ENCODE data around the gene ST6GAL2. TPM values are rescaled to one million over a fixed set of nuclear protein-coding genes. Genes with fewer than 3 reads are reported as not detected.

ST6GAL2 gene
- total and polyA plus RNA-seq, 9 of the 15 experiments (the other 6 are each of a cell fraction or from before 2014, with no cell fraction given) = not detected

DNA sequence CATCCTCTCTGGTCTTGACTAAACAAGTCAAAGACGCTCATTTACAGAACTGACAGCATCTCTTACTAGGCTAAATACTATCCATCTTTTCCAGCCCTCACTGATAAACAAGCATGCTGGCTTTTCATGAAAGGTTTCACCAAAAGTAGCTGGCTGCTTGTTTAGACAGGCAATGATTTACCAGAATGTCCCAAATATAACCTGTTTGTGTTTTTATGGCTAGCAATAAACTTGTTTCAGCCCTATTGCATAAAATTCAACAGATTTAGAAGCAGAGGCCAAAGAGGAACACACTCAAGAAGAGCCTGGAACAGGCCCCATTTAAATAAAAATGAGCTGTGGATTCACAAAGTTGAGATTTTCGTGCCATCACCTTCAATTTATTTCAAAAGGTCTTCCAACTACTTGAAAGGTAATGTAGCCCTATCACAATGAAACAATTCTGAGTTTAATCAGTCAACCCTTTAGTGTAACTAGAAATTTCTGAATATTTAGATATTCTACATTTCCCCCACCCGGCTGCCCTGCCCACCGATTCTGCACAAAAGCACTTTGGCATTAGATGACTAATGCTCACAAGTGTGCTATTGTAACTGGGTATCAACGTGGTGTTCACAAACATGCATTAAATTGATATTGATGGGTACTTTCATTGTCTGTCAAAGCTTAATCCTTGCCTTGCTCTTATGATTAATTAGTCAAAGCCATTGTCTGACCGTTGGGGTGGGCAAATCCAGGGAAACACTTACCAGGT is 54.0 kb downstream of the ST6GAL2 start:
- CTCF ChIA-PET (ENCODE audit: low intra/inter-chr PET ratio) = no interaction called here
- Histone ChIP-seq H3K27ac (ENCODE audit: extremely low read depth, low read depth, low read length) (no peak overlapping the region), H3K9me1 (ENCODE audit: control insufficient read depth, insufficient read depth, low read length) (no peaks in the 10 kb centered on the region), H3K9ac (ENCODE audit: insufficient read depth in 1 of 2, low read depth in 2 of 2, low read length in 2 of 2) (no peak overlapping the region), H3K4me3 (no peak overlapping the region), H2AFZ (ENCODE audit: low read depth, low read length) (no peak overlapping the region), H3K4me1 (replicated peaks in 1 of 2; ENCODE audit: control insufficient read depth in 2 of 2, insufficient read depth in 2 of 2, low read length in 2 of 2) (no peaks in the 10 kb centered on the region), H4K20me1 (replicated peaks; ENCODE audit: control insufficient read depth, insufficient read depth, low read length) (no peaks in the 10 kb centered on the region), H3K9me3 (replicated peaks; ENCODE audit: control insufficient read depth, insufficient read depth, low read depth, low read length) (no peaks in the 10 kb centered on the region), H3K36me3 (ENCODE audit: control insufficient read depth, insufficient read depth, low read length) (no peaks in the 10 kb centered on the region), H3K79me2 (ENCODE audit: control insufficient read depth, insufficient read depth, low read length) (no peaks in the 10 kb centered on the region), H3K4me2 (ENCODE audit: insufficient read depth, low read length) (no peak overlapping the region), H3K27me3 (ENCODE audit: control insufficient read depth in 2 of 2, insufficient read depth in 2 of 2, low read length in 2 of 2) (peaks cover 0 to 7% of the 10 kb centered on the region in 2 experiments; a peak in 2 of 5 replicates)
- POLR2A ChIA-PET = no interaction called here
- TF ChIP-seq ILF3 (IDR thresholded peaks at IDR 0.05; ENCODE audit: borderline replicate concordance) = no peak
- TF ChIP-seq, protein P1, sequence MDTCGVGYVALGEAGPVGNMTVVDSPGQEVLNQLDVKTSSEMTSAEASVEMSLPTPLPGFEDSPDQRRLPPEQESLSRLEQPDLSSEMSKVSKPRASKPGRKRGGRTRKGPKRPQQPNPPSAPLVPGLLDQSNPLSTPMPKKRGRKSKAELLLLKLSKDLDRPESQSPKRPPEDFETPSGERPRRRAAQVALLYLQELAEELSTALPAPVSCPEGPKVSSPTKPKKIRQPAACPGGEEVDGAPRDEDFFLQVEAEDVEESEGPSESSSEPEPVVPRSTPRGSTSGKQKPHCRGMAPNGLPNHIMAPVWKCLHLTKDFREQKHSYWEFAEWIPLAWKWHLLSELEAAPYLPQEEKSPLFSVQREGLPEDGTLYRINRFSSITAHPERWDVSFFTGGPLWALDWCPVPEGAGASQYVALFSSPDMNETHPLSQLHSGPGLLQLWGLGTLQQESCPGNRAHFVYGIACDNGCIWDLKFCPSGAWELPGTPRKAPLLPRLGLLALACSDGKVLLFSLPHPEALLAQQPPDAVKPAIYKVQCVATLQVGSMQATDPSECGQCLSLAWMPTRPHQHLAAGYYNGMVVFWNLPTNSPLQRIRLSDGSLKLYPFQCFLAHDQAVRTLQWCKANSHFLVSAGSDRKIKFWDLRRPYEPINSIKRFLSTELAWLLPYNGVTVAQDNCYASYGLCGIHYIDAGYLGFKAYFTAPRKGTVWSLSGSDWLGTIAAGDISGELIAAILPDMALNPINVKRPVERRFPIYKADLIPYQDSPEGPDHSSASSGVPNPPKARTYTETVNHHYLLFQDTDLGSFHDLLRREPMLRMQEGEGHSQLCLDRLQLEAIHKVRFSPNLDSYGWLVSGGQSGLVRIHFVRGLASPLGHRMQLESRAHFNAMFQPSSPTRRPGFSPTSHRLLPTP (IDR thresholded peaks at IDR 0.05; ENCODE audit: borderline replicate concordance, extremely low read depth, insufficient read length) = no peak
- TF ChIP-seq TEAD2 (tag; IDR thresholded peaks at IDR 0.05) = no peak
- TF ChIP-seq SAFB2 (IDR thresholded peaks at IDR 0.05; ENCODE audit: borderline replicate concordance, low read depth, low read length, severe bottlenecking) = no peak
- TF ChIP-seq, protein P2, sequence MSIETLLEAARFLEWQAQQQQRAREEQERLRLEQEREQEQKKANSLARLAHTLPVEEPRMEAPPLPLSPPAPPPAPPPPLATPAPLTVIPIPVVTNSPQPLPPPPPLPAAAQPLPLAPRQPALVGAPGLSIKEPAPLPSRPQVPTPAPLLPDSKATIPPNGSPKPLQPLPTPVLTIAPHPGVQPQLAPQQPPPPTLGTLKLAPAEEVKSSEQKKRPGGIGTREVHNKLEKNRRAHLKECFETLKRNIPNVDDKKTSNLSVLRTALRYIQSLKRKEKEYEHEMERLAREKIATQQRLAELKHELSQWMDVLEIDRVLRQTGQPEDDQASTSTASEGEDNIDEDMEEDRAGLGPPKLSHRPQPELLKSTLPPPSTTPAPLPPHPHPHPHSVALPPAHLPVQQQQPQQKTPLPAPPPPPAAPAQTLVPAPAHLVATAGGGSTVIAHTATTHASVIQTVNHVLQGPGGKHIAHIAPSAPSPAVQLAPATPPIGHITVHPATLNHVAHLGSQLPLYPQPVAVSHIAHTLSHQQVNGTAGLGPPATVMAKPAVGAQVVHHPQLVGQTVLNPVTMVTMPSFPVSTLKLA (conservative IDR thresholded peaks at IDR 0.05) = no peak
- ATAC-seq = no peak
- intact Hi-C loops (cut with micrococcal nuclease) (no loop called here), in situ Hi-C loops (cut with MboI) (no loop called here)
- DNase-seq (ENCODE audit: extremely low read depth in 1 of 4, low spot score in 3 of 4) = no peak
- 0% methylated on average over 6 of the region's 6 CpGs for WGBS (ENCODE audit: insufficient coverage, low coverage, missing lambda C conversion rate)
- no TSS peak for BruUV-seq (replicated peaks)
- FAIRE-seq = no peak
